HG03066 (cell line): Measurements from ENCODE around the gene SLC33A1.
A peak's percentile ranks its signal among the peaks of the same experiment; 100 is the strongest.
"Not testable (repeated sequence)": the region's sequence is repeated elsewhere in the genome, so short reads cannot be mapped to it uniquely, and the experiment has no call there.

Source experiments
- ATAC-seq: cut with Tn5 transposase; IDR thresholded peaks from one replicate; pipeline ENCODE4 v1.9.1; 2021; ENCODE audit warnings: low read depth; ENCODE audit not compliant: unreplicated experiment

Gene SLC33A1

GRCh38 chr3:155862290-155862982 is 8.2 kb upstream of the SLC33A1 start:
- ATAC-seq = not testable (repeated sequence)

- ATAC-seq = no peak
These were observed 7.4 kb upstream of the SLC33A1 start for GRCh38 chr3:155861476-155862183.

- ATAC-seq = not testable (repeated sequence)
These were observed 6.2 kb upstream of the SLC33A1 start for GRCh38 chr3:155860424-155860823.

- ATAC-seq = peak; percentile 56
These were observed 5.6 kb upstream of the SLC33A1 start for GRCh38 chr3:155859859-155860258.

- peak; percentile 1 for ATAC-seq
These were observed 750 bp downstream of the SLC33A1 start for GRCh38 chr3:155853214-155854140.

- no peak for ATAC-seq
These were observed 1.9 kb downstream of the SLC33A1 start for GRCh38 chr3:155852341-155852740.

- ATAC-seq = not testable (repeated sequence)
These were observed 4.8 kb downstream of the SLC33A1 start for GRCh38 chr3:155849404-155849803.

GRCh38 chr3:155847993-155848392 is 6.2 kb downstream of the SLC33A1 start:
- no peak for ATAC-seq

GRCh38 chr3:155846119-155846518 is 8.1 kb downstream of the SLC33A1 start:
- no peak for ATAC-seq

GRCh38 chr3:155843569-155843968 is 10.7 kb downstream of the SLC33A1 start:
- ATAC-seq = no peak

GRCh38 chr3:155835341-155836071 is 18.7 kb downstream of the SLC33A1 start:
- ATAC-seq = no peak

- not testable (repeated sequence) for ATAC-seq
These were observed 25.6 kb downstream of the SLC33A1 start for GRCh38 chr3:155828490-155829098.

GRCh38 chr3:155815030-155815545 is 39.1 kb downstream of the SLC33A1 start:
- ATAC-seq = no peak

- not testable (repeated sequence) for ATAC-seq
These were observed 41.0 kb downstream of the SLC33A1 start for GRCh38 chr3:155813224-155813623.

- no peak for ATAC-seq
These were observed 45.0 kb downstream of the SLC33A1 start for GRCh38 chr3:155809181-155809580.

- ATAC-seq = no peak
These were observed 46.4 kb downstream of the SLC33A1 start for GRCh38 chr3:155807823-155808222.

- peak; percentile 95 for ATAC-seq
These were observed 48.2 kb downstream of the SLC33A1 start, which contains the start of gene C3orf33 for GRCh38 chr3:155805802-155806618. Gene C3orf33, minus strand, starts transcription at chr3:155806278. Its CDS starts 26 bp downstream, at chr3:155806252.

- peak; percentile 33 for ATAC-seq
These were observed 48.9 kb downstream of the SLC33A1 start for GRCh38 chr3:155805204-155805801.
